Measurements from ENCODE around the gene DESI1.
"Not testable (repeated sequence)": the region's sequence is repeated elsewhere in the genome, so short reads cannot be mapped to it uniquely, and the experiment has no call there.

Gene DESI1

GRCh38 chr22:41636467-41636866 is 15.6 kb upstream of the DESI1 start:
- H3K4me3 ChIP-seq (ENCODE audit: low read depth, low read length) = no peak overlapping the region
- TF ChIP-seq, protein P1, sequence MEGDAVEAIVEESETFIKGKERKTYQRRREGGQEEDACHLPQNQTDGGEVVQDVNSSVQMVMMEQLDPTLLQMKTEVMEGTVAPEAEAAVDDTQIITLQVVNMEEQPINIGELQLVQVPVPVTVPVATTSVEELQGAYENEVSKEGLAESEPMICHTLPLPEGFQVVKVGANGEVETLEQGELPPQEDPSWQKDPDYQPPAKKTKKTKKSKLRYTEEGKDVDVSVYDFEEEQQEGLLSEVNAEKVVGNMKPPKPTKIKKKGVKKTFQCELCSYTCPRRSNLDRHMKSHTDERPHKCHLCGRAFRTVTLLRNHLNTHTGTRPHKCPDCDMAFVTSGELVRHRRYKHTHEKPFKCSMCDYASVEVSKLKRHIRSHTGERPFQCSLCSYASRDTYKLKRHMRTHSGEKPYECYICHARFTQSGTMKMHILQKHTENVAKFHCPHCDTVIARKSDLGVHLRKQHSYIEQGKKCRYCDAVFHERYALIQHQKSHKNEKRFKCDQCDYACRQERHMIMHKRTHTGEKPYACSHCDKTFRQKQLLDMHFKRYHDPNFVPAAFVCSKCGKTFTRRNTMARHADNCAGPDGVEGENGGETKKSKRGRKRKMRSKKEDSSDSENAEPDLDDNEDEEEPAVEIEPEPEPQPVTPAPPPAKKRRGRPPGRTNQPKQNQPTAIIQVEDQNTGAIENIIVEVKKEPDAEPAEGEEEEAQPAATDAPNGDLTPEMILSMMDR (IDR thresholded peaks at IDR 0.05; ENCODE audit: low read depth, low read length) = no peak

DNA sequence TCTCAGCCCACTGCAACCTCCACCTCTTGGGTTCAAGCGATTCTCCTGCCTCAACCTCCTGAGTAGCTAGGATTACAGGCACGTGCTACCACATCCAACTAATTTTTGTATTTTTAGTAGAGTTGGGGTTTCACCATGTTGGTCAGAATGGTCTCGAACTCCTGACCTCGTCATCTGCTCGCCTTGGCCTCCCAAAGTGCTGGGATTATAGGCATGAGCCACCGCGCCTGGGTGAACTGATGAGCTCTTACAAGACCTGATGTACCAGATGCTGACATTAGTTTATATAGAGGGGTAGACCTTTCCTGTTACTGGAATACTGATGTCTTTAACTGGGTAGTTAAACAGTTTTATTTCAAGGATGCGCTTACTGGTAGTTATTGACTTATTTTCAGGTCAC is 13.8 kb upstream of the DESI1 start:
- not testable (repeated sequence) for H3K4me3 ChIP-seq (ENCODE audit: low read depth, low read length)

- not testable (repeated sequence) for H3K4me3 ChIP-seq (ENCODE audit: low read depth, low read length)
Observed at GRCh38 chr22:41631615-41632014, 10.8 kb upstream of the DESI1 start.

DNA sequence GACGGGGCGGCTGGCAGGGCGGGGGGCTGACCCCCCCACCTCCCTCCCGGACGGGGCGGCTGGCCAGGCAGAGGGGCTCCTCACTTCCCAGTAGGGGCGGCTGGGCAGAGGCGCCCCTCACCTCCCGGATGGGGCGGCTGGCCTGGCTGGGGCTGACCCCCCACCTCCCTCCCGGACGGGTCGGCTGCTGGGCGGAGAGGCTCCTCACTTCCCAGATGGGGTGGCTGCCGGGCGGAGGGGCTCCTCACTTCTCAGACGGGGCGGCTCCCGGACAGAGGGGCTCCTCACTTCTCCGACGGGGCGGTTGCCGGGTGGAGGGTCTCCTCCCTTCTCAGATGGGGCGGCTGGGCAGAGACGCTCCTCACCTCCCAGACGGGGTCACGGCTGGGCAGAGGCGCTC is 10.3 kb upstream of the DESI1 start:
- H3K4me3 ChIP-seq (ENCODE audit: low read depth, low read length) = not testable (repeated sequence)

DNA sequence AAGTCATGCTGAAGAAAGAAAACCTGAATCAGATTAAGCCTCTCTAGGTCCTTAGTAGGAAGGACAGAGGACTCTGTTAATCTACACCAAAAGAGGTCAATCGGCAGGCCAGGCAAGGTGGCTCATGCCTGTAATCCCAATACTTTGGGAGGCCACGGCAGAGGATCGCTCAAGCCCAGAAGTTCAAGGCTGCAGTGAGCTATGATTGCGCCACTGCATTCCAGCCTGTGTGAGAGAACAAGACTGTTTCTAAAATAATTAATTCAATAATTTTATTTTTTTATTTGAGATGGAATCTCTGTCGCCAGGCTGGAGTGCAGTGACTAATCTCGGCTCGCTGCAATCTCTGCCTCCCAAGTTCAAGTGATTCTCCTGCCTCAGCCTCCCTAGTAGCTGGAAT is 4.7 kb upstream of the DESI1 start:
- no peak overlapping the region for H3K4me3 ChIP-seq (ENCODE audit: low read depth, low read length)
- TF ChIP-seq, protein P1 (IDR thresholded peaks at IDR 0.05; ENCODE audit: low read depth, low read length) = no peak

- TF ChIP-seq, protein P1 (IDR thresholded peaks at IDR 0.05; ENCODE audit: low read depth, low read length) = no peak
- peak overlapping the region; percentile 66 for H3K4me3 ChIP-seq (ENCODE audit: low read depth, low read length)
Observed at GRCh38 chr22:41621911-41622179, 1.0 kb upstream of the DESI1 start.

GRCh38 chr22:41621099-41621910 is 462 bp upstream of the DESI1 start, which contains the start of gene XRCC6:
TSS of gene XRCC6 (plus strand) at chr22:41621295. CDS start at chr22:41622005, 710 bp downstream.
- TF ChIP-seq, protein P1 (IDR thresholded peaks at IDR 0.05; ENCODE audit: low read depth, low read length) = no peak
- H3K4me3 ChIP-seq (ENCODE audit: low read depth, low read length) = peak within 1 kb of the TSS; percentile 66

- TF ChIP-seq, protein P1 (IDR thresholded peaks at IDR 0.05; ENCODE audit: low read depth, low read length) = no peak
- peak overlapping the region; percentile 66 for H3K4me3 ChIP-seq (ENCODE audit: low read depth, low read length)
Observed at GRCh38 chr22:41619979-41620588, 759 bp downstream of the DESI1 start.

- TF ChIP-seq, protein P1 (IDR thresholded peaks at IDR 0.05; ENCODE audit: low read depth, low read length) = no peak
- H3K4me3 ChIP-seq (ENCODE audit: low read depth, low read length) = no peak overlapping the region
Observed at GRCh38 chr22:41613456-41613855, 7.4 kb downstream of the DESI1 start.
